SK-N-MC (cell line): Measurements from ENCODE around the gene ADAM15.

Source experiments
- DNase-seq: peaks from one replicate; pipeline ENCODE4 v3.0.0-alpha.2; 2011; ENCODE audit warnings: low read depth, low spot score
- H3K27ac ChIP-seq: fragments of 200-600 bp; sonication (generic); 2 replicates; pipeline ENCODE4 v1.5.1; 2016; ENCODE audit warnings: mixed run types
- H3K36me3 ChIP-seq: fragments of 200-600 bp; sonication (generic); 2 replicates; pipeline ENCODE4 v1.6.1; 2017; ENCODE audit warnings: antibody characterized with exemption, low read length, mixed read lengths; ENCODE audit not compliant: insufficient read depth
- H3K4me3 ChIP-seq: fragments of 200-600 bp; sonication (generic); 2 replicates; pipeline ENCODE4 v1.5.1; 2016
- H3K9ac ChIP-seq: fragments of 200-600 bp; sonication (generic); 2 replicates; pipeline ENCODE4 v1.8.0; 2017; ENCODE audit warnings: mixed run types, mixed read lengths; ENCODE audit not compliant: insufficient read length
- H3K9me3 ChIP-seq: fragments of 200-600 bp; sonication (generic); 2 replicates; pipeline ENCODE4 v1.6.1; 2017; ENCODE audit warnings: low read depth, mild to moderate bottlenecking, antibody characterized with exemption, low read length, moderate library complexity, mixed read lengths
- EZH2 ChIP-seq: fragments of 200-600 bp; sonication (generic); IDR thresholded peaks from one replicate; pipeline ENCODE4 v1.6.1; 2017; ENCODE audit warnings: antibody characterized with exemption
- FOXP2 ChIP-seq: optimal IDR thresholded peaks from 2 replicates; pipeline ENCODE3; 2011; ENCODE audit warnings: mild to moderate bottlenecking, moderate library complexity; ENCODE audit not compliant: insufficient read depth; ENCODE audit errors: extremely low read length, control extremely low read depth
- POLR2AphosphoS5 ChIP-seq: IDR thresholded peaks from 2 replicates; pipeline ENCODE4 v1.6.1; 2012; ENCODE audit warnings: mild to moderate bottlenecking, low read depth, low read length, borderline replicate concordance

The ADAM15 gene

DNA sequence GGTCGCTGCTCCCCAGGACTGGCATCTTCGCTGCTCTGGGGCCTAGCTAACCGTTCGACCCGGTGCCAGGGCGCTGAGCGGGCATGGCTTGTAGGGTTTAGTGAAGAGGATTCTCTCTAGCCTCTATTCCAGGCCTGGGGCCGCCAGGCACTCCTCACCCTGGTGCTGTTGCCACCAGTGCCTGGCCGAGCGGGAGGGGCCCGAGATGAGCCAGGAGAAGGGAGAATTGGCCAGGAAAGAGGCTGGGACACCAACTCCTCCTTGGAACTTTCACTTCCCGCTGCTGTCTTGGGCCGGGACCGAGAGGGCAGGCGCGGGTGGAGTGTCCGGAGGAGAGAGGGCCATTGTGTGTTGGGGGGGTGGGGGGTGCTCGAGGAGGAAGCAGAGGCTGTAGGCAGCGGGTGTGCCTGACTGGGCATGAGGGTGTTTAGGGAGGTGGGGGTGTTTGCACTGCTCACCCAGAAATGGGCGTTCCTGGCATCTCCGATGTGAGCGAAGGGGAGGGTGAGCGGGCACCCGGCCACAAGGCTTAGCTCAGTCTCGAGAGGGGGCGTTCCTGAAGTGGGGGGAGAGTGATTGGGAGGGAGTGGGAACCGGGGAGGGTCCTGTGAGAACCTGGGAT is 772 bp downstream of the ADAM15 start:
- H3K4me3 ChIP-seq = peak overlapping the region; percentile 97
- DNase-seq = no peak
- no peak overlapping the region for H3K27ac ChIP-seq
- no peaks in the 10 kb centered on the region for H3K9me3 ChIP-seq
- no peaks in the 10 kb centered on the region for H3K36me3 ChIP-seq
- TF ChIP-seq FOXP2 (no peak), EZH2 (no peak), POLR2AphosphoS5 (no peak)
- H3K9ac ChIP-seq = peak overlapping the region; percentile 75

DNA sequence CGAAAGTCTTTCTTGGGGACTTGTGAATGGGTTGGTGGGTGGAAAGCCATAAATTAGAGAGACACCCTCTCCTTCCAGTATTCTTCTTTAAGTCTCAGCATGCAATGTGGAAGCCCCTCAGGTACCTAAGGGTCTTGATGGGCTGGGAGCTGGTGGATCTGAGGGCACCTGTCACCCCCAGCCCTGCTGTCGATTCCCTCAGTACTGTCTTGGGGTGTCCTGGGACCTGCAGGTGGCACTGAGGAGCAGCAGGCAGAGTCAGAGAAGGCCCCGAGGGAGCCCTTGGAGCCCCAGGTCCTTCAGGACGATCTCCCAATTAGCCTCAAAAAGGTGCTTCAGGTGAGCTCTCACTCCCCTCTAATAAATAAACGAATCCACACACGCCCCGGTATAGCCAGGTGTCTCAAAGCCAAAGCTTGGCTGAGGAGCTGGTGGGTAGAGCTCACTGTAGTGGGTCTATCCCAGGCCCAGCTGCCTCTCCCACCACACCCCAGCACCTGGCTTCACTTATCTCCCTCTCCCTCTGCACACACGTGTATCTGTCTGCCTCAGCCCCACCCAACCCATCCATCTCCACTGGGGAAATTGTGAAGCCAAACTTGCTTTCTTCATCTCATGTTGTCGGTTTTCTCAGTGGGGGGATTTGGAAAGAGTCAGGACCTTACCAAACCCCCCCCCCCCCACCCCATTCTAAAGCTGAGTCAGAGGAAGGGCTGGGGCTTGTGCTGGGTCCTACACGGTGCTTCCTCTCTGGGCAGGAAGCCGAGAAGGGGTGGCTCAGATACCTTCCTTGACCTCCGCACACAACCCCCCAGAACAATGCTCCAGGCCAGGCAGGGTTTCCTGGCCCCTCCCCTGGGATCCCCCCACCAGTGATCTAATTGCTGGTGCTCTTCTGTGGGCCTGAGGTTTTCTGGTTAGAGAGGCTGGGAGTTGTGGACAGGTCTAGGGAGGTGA is 1.6 kb downstream of the ADAM15 start:
- DNase-seq = no peak
- Histone ChIP-seq H3K27ac (no peak overlapping the region), H3K4me3 (peak overlapping the region; percentile 97), H3K9me3 (no peaks in the 10 kb centered on the region), H3K36me3 (no peaks in the 10 kb centered on the region), H3K9ac (peak overlapping the region; percentile 75)
- TF ChIP-seq FOXP2 (no peak), EZH2 (no peak), POLR2AphosphoS5 (no peak)

DNA sequence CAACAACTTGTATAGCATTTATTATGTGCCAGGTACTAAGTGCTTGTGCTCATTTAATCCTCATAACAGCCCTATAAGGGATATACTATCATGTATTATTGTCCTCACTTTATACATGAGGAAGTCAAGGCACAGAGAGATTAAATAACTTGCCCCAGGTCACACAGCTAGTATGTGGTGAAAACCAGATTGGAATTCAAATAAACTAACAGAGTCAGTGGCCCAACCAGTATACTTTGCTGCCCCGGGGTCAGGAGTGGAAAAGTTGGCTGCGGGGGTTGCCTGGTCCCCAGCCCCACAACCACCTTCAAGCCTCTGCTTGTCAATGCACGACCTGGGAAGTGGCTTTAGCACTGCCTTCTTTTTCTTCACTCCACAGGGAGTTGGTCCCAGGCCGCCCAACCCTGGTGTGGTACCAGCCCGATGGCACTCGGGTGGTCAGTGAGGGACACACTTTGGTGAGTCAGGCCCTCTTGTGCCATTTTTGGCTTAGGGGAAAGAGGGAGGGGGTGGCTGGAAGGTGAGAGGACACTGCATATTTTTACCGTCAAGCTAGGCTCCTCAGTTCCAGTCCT is 2.5 kb downstream of the ADAM15 start:
- Histone ChIP-seq H3K9me3 (no peaks in the 10 kb centered on the region), H3K27ac (no peak overlapping the region), H3K4me3 (no peak overlapping the region), H3K9ac (no peak overlapping the region), H3K36me3 (no peaks in the 10 kb centered on the region)
- no peak for DNase-seq
- TF ChIP-seq POLR2AphosphoS5 (no peak), FOXP2 (no peak), EZH2 (no peak)

DNA sequence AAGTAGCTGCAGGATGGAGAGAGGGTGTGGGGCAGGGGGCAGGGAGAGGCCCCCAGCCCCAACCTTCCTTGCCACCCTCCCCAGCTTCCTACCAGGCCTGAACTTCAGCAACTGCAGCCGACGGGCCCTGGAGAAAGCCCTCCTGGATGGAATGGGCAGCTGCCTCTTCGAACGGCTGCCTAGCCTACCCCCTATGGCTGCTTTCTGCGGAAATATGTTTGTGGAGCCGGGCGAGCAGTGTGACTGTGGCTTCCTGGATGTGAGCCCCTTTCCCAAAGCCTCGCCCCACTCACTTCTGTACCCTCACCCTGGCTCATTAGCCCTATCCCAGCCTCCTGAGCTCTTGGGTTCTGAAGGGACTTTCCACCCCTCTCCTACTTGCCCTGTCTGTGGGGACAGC is 6.0 kb downstream of the ADAM15 start:
- TF ChIP-seq FOXP2 (no peak), POLR2AphosphoS5 (no peak), EZH2 (no peak)
- DNase-seq = no peak
- no peaks in the 10 kb centered on the region for H3K36me3 ChIP-seq
- H3K9me3 ChIP-seq = no peaks in the 10 kb centered on the region
- no peak overlapping the region for H3K27ac ChIP-seq
- H3K9ac ChIP-seq = no peak overlapping the region
- H3K4me3 ChIP-seq = no peak overlapping the region

DNA sequence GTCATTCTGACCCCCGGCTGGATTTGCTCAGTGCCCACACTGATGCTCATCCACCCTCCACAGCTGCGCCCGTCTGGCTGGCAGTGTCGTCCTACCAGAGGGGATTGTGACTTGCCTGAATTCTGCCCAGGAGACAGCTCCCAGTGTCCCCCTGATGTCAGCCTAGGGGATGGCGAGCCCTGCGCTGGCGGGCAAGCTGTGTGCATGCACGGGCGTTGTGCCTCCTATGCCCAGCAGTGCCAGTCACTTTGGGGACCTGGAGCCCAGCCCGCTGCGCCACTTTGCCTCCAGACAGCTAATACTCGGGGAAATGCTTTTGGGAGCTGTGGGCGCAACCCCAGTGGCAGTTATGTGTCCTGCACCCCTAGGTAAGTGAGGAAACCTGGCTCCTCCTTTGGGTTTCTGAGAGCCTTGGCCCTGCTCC is 6.7 kb downstream of the ADAM15 start:
- Histone ChIP-seq H3K4me3 (no peak overlapping the region), H3K9me3 (no peaks in the 10 kb centered on the region), H3K9ac (no peak overlapping the region), H3K36me3 (no peaks in the 10 kb centered on the region), H3K27ac (no peak overlapping the region)
- DNase-seq = no peak
- no peak for TF ChIP-seq FOXP2
- TF ChIP-seq POLR2AphosphoS5 = no peak
- no peak for TF ChIP-seq EZH2

DNA sequence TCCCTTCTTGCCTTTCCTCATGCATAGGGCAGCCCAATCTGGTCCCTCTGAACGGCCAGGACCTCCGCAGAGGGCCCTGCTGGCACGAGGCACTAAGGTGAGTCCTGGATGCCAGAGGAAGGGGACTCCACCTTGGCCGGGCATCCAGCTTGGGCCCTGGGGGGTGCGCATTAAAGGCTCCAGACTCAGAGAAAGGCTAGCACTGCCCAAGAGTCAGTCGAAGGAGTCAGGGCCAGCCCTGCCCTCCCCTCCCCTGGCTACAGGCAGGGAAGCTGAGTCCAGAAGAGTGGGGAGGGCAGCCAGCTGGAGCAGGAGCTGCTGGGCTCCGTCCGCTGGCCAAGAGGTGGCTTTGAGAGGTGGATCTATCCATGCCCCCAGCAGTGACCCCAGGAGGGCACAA is 9.6 kb downstream of the ADAM15 start:
- DNase-seq = no peak
- Histone ChIP-seq H3K4me3 (no peak overlapping the region), H3K27ac (no peak overlapping the region), H3K9ac (no peak overlapping the region), H3K9me3 (no peaks in the 10 kb centered on the region), H3K36me3 (no peaks in the 10 kb centered on the region)
- TF ChIP-seq POLR2AphosphoS5 (no peak), EZH2 (no peak), FOXP2 (no peak)

DNA sequence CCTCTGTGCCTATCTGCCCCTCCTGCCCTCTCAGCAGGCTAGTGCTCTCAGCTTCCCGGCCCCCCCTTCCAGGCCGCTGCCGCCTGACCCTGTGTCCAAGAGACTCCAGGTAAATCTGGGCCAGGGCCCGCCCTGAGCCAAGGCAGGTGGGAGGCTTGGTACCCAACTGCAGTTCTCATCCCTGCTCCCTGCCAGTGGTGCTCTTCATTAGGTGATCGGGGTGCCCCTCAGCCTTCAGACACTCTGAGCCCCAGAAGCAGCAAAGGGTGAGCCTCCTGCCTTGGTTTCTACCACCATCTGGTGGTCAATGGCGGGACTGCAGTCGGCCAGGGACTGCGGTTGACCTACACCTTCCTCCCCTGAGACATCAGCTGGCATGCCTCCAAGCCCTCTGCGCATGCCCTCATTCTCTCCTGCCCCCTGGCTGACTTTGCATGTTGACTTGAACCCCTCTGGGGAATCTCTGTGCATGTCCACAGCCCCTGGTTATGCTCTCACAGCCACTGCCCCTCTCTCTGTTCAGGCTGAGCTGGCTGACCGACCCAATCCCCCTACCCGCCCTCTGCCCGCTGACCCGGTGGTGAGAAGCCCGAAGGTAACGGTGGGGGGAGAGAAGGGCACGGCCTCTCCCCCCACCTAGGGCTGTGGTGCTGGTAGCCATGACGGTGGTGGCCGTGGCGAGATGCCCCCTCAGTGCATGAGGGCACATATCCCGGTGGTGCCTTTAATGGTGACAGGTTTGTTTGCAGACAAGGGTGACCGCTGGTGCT is 10.4 kb downstream of the ADAM15 start:
- no peaks in the 10 kb centered on the region for H3K9me3 ChIP-seq
- no peak for DNase-seq
- peaks cover 4% of the 10 kb centered on the region; the same call in 1 of the 2 replicates for H3K36me3 ChIP-seq
- TF ChIP-seq POLR2AphosphoS5 (no peak), EZH2 (no peak), FOXP2 (peak; percentile 86)
- H3K27ac ChIP-seq = no peak overlapping the region
- no peak overlapping the region for H3K9ac ChIP-seq
- H3K4me3 ChIP-seq = no peak overlapping the region
